Raji (cell line): ENCODE data around the gene SIX5.

Experiments used
- POLR2A ChIP-seq: IDR thresholded peaks from 2 replicates; pipeline ENCODE4 v1.6.1; 2011; ENCODE audit warnings: low read depth, low read length, control low read depth; ENCODE audit not compliant: insufficient read depth

Gene SIX5

DNA sequence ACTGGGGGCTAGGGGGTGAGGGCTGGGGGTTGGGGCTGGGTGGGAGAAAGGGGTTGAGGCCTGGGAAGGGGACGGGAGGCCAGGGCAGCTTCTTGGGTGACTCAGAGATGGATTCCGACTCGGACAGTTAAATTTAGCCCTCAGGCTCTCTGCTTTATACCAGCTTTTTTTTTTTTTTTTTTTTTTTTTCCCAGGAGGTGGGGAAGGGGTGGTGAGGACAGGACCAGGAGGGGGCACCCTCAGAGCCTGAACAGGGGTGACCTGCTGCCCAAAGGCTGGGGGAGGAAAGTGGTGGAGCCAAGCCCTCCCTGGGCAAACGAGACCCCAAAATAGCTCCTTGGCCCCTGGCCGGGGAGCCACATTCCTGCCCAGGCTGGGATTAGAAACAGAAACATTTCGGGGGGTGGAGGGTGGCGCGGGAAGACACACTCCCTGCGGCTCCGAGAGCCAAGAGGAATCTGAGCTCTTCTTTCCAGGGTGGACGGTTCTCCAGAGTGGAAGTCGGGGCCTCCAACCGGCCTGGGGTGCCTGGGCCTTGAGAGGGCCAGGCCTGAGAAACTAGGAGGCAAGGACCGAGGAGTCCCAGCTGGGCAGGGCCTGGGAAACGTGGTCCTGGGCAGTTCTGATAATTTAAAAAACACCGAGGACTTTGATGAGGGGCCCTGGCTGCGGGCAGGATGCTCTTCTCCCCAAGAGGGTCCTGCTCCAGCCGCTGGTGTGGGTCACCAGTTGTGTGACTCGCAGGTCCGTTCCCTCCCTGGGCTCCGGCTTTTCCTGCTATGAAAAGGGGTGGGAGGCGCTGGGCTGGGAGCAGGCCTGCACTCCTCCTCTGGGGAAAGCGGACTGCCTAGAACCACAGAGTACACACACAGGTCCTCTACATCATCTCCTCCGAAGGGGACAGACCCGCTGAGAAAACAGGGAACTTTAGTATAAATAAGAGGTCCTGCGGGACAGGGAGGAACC, 14.1 kb upstream of the SIX5 start:
- TF ChIP-seq POLR2A: no peak

DNA sequence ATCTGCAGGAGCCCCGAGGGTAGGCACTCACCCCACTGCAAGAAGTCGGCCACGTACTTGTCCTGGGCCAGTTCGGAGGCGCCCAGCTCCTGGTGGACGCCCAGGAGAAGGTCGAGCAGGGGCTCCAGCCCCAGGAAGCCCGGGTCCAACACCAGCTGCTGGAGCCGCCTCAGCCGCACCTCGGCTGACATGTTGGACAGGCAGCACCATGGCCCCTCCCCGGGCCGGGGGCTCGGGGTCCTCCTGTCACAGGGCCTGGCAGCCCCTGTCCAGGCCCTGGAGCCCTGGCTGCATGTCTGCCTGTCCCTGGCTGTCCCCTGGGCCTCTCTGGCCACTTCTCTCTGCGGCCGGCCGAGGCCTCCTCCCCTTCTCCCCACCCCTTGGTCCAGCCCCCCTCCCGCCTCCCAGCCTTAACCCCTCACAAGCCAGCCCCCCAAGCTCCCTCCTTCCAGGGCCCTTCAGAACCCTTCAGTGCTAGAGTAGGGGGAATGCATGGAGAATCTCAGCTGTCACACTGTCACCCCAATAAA, 13.2 kb upstream of the SIX5 start, which contains the start of gene DMPK:
TSS of gene DMPK (minus strand) at position 329 of the 530 bp plus-strand sequence. CDS start at position 191, 138 bp downstream.
- no peak for TF ChIP-seq POLR2A

DNA sequence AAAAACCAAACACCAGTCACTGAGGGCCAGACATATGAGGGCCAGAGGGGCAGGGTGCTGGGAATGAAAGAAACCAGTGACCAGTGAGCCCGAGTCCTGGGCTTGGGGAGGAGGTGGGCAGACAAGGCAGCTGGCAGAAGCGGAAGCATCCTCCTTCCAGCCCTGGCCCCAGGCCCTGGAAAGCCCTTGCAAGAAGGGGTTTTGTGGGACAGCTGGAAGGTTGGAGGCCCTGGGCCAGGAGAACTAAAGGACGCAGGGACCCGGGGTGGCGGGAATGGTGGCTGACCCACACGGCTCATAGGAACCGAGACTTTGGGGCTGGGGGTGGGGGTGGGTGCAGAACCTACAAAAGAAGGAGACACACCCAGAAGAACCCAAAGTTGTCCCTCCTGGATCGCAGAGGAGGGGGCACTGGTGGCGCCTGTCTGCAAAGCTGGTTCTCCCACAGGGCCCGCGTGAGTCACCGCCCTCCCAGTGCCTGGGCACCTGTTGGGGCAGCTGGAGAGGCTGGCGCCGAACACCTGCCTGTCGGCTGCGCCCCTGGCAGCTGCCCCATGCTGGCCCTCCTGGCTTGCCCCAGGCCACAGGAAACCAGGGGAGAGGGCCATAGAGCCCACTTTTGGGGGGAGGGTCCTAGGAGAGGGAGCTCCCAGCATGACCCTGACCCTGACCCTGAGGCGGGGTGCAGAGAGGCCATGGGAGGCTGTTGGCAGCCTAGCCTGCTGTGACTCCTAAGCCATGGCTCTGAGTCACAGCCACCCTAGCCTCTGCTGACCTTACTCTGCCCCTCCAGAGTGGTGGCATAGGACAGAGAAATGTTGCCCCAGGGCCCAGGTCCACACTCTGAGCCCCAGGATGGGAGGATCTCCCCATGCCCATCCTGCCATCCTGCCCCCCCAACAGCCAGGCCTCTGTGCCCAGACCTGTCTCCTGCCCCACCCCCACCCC, 12.4 kb upstream of the SIX5 start:
- peak; percentile 21; the same call in 1 of the 2 replicates for TF ChIP-seq POLR2A

DNA sequence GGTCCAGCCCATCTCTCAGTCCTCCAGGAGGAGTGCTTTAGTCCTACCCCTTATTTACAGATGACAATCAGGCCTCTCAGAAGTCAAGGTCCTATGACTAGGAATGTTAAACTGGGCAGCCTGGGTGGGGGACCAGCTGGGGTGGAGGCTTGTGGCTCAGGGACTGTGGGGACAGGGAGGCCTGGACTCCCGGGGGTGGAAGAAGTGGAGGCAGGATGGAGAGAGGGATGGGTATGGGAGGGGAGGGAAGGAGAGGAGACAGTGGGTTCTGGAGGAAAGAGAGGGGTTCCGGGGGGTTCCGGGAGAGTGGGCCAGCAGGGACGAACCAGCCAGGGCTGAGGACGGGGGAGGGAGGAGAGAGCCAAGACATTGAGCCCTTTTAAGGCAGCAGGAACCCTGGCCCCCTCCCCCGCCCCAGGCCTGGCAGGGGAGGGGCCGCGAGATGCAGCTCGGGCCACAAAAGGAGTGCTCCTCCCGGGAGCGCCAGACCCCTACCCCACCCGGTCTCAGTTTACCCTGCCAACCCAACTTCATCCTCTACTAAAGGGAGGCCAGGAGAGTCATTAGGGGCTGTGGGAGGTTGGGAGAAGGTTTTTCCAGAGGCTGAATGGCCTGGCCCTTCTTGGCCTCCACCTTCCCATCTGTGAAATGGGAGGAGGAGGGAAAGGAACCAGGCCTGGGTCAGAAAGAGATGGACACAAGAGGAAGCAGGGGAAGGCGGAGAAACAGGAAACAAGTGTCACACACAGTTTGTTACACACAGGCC, 11.6 kb upstream of the SIX5 start:
- TF ChIP-seq POLR2A: no peak

DNA sequence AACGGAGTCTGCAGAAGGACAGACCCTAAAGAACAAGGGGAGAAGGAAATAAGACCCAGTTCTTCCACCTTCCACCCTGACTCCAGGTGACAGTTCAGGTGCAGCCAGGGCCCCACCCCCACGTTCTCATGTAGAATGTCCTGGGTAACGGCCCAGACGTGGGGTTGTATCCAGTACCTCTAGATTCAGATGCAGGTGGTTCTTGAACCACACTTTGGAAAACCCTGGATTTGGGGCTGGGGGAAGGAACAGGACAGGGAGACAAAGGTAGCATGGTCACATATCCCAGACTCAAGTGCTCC, 11.0 kb upstream of the SIX5 start:
- no peak for TF ChIP-seq POLR2A

DNA sequence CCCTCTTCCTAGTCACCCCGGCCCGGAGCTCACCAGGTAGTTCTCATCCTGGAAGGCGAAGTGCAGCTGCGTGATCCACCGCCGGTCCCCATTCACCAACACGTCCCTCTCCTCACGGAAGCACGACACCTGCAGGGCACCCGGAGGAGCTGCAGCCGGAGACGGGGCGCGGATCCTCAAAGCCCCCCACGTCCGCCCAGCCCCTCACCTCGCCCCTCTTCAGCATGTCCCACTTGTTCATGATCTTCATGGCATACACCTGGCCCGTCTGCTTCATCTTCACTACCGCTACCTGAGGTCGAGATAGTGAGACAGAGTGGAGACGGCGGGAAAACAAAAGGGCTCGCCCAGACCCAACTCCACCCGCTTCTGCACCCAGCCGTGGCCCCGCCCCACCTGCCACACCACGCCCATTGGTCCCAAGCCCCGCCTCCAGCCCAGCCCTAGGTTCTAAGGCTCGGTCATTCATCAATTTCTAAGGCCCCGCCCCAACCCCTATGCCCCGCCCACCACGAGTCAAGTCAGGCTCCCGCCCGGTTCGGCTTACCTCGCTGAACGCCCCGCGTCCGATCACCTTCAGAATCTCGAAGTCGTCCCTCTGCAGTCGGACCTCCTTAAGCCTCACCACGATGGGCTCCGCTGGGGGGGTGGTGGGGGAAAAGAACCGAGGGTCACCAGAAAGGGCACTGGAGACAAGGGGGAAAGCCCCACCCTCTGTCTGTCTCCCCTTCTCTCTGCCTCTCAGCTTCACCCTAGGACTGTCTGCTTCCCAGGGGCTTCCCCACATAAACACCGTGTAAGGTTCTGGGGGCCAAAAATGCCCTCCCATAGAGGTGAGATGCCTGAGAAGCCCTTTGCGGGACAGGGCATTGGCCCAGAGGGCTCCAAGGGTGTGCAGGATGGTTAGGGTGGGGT, 10.4 kb upstream of the SIX5 start:
- no peak for TF ChIP-seq POLR2A

DNA sequence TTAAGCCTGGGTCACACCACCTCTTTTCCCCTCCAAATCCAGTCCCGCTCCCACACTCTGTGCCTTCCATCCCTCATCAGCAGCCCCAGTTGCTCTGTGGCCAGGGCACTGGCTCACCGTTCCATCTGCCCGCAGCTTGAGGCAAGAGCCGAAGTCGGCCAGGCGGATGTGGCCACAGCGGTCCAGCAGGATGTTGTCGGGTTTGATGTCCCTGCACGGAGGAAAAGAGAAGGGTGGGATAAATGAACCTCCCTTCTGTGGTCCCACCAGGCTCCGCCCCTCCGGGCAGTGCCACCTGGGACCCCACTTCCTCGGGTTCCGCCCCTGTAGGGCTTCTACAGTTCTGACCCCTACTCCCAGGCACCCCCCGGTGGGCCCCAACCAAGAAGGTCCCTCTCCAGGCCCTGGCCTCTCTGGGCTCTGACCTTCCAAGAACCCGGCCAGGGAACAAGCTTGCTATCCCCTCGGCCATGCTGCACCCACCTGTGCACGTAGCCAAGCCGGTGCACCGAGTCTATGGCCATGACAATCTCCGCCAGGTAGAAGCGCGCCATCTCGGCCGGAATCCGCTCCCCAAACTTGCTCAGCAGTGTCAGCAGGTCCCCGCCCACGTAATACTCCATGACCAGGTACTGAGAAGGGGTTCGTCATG, 9.1 kb upstream of the SIX5 start:
- no peak for TF ChIP-seq POLR2A

DNA sequence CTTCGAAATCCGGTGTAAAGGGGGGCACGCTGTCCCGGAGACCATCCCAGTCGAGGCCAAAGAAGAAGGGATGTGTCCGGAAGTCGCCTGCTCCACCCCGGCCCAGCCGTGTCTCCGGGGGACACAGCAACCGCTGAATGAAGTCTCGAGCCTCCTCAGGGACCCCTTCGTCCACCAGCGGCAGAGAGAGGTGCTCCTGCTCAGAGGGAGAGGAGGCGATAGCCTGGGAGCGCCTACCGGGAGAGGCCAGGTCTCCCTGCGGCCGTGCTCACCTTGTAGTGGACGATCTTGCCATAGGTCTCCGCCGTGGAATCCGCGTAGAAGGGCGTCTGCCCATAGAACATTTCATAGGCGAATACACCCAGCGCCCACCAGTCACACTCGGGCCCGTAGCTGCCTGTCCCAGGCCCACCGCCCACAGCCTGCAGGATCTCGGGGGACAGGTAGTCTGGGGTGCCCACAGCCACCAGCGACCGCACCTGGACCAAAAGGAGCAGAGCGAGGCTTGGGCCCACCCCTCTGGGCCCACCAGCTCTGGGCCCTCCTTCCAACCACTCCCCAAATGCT, 8.4 kb upstream of the SIX5 start:
- TF ChIP-seq POLR2A: no peak

DNA sequence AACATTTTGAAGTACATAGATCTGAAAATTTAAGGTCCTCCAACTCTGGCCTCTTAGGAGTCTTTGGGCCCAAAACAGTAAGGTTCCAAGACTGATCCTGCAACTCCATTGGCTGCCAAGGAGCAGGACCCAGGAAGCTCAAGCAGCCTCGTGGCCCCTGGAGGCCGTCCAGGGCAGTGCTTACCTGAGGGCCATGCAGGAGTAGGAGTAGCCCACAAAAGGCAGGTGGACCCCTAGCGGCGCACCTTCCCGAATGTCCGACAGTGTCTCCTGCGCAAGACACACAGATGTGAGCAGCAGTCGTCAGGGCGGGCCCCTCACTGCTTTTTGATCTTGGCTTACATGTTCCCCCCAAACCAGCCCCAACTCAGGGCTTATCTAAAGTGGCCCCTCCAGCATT, 5.7 kb upstream of the SIX5 start:
- no peak for TF ChIP-seq POLR2A

DNA sequence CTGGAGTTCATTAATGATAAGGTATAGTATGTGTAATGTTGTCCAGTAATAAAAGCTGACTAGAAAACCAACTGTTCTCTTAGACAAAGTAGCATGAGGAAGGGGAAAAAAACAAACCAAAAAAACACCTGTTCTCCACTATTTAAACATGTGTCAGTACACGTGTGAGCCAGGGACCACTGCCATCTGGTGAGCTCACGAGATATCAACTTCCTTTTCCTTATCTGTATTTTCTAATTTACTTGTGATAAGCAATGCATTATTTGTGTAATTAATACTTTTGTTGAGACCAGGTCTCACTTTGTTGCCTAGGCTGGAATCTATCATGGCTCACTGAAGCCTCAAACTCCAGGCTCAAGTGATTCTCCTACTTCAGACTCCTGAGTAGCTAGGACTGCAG, 4.3 kb upstream of the SIX5 start:
- no peak for TF ChIP-seq POLR2A

DNA sequence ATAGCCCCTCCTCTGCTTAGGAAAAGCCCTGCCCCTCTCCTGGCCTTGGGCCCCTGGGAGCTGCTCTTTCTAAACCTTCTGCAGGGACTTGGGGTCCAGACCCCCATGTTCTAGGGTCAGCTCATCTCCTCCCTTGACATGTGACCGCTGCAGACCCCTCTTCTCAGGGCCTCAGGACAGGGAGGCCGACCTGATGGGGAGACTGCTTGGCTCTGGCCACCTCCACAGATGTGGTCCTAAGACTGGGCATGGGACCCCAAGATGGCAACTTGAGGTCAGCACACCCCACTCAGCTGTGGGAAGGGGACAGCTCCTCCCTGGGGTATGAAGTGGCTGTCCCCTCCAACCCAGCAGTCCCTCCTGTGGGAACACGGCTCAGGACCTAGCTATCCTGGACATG, 3.9 kb upstream of the SIX5 start:
- no peak for TF ChIP-seq POLR2A

DNA sequence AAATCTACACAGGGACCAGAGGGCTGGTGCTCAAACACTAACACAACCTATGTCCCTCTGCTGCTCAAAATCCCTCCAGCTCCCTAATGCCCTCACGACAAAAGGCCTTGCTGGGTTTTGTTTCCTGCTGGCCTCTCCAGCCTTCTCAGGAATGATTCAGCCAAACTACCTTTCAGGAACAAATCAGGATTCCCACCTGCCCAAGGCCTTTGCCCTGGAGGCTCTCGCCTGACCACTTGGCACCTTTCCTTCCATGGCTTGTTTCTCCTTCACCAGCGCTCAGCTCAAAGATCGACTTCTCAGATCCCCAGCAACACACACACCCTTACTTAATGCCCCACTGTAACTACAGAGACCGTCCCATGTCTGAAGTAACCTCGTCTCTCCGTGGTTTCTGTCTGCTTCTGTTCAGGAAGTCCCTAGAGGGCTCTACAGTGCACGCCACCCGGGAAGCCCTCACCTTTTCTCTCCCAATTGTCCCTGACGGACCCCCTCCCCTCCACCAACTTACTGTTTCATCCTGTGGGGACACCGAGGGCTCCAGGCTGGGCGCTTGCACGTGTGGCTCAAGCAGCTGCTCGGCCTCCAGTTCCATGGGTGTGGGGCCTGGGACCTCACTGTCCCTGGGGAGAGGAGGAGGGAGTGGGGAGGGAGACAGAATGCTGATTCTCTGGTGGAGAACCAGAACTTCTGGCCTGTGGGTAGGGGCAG, 3.2 kb upstream of the SIX5 start:
- TF ChIP-seq POLR2A: no peak

DNA sequence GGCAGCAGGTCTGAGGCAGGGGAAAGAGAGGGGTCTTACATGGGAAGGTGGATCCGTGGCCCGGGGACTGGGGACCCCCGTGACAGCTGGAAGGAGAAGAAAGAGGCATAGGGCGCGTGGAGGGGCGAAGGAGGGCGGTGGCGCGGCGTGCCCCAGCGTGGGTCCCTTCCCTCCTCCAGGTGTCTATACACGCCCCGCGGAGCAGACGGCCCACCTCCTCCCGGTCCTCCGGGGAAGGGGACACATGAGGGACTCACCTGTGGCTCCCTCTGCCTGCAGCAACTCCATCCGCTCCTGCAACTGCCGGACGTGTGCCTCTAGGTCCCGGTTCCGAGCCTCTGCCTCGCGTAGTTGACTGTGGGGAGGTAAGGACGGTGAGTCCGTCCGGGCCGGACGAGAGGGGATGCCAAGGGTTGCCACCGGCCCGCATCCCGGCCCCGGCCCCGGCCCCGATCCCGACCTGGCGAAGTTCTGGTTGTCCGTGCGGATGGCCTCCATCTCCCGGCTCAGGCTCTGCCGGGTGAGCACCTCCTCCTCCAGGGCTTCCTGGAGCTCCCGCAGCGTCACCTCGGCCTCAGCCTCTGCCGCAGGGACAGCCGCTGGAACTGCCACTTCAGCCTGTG, 2.4 kb upstream of the SIX5 start:
- TF ChIP-seq POLR2A: no peak
